ENCODE measurements around the gene IPO8.

DNA sequence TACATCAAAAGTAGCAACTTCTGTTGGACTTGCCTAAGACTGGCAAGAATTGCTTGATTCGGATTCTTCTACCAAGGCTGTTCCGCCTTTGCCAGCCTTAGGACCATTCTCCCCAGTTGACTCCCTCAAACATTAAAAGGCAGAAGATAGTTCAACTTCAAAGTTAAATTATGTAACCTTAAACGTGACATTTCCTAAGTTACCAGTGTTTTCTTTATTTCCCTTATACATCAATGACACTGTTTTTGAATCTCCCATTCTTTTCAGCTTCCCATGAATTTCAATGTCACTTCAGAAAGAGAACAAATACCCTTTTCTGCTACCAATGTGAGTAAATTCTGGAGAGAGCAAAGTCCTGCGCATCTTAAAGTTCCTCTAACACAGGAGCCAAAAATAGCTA is 33.9 kb upstream of the IPO8 start:
- TF ChIP-seq, protein P1, sequence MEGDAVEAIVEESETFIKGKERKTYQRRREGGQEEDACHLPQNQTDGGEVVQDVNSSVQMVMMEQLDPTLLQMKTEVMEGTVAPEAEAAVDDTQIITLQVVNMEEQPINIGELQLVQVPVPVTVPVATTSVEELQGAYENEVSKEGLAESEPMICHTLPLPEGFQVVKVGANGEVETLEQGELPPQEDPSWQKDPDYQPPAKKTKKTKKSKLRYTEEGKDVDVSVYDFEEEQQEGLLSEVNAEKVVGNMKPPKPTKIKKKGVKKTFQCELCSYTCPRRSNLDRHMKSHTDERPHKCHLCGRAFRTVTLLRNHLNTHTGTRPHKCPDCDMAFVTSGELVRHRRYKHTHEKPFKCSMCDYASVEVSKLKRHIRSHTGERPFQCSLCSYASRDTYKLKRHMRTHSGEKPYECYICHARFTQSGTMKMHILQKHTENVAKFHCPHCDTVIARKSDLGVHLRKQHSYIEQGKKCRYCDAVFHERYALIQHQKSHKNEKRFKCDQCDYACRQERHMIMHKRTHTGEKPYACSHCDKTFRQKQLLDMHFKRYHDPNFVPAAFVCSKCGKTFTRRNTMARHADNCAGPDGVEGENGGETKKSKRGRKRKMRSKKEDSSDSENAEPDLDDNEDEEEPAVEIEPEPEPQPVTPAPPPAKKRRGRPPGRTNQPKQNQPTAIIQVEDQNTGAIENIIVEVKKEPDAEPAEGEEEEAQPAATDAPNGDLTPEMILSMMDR (IDR thresholded peaks at IDR 0.05), result no peak
- TF ChIP-seq POLR2A (IDR thresholded peaks at IDR 0.05), result no peak
